ENCODE measurements around the gene TSHR.

Gene TSHR

DNA sequence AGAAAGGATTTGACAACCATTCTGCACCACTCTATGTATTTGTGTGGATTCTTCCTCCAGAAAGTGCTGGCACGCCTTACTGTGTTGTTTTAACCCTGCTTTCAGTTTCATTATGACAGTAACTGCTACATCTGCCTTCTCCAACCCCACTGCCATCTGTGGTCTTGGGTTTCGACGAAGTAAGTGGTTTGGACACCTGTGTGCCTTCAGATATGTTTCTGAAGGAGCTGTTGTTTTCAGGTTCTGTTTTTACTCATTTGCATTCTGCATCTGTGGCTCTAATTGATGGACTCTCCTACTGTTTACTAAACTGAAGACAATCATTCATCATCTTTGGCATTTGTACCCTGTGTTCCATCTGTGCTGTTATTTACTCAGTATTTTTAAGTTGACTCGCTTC is 4.1 kb downstream of the TSHR start:
- Histone ChIP-seq H3K27me3 (ENCODE audit: insufficient read depth, poor library complexity, severe bottlenecking) (peaks cover 10% of the 10 kb centered on the region), H3K4me3 (ENCODE audit: severe bottlenecking) (no peak overlapping the region), H3K9me3 (ENCODE audit: severe bottlenecking) (no peaks in the 10 kb centered on the region), H3K27ac (ENCODE audit: poor library complexity, severe bottlenecking) (no peak overlapping the region), H3K4me1 (ENCODE audit: insufficient read depth, poor library complexity, severe bottlenecking) (no peaks in the 10 kb centered on the region), H3K36me3 (ENCODE audit: low read depth) (no peaks in the 10 kb centered on the region)
- DNase-seq (ENCODE audit: low spot score) (no peak), ATAC-seq (ENCODE audit: low read depth) (no peak)
- TF ChIP-seq, protein P1, sequence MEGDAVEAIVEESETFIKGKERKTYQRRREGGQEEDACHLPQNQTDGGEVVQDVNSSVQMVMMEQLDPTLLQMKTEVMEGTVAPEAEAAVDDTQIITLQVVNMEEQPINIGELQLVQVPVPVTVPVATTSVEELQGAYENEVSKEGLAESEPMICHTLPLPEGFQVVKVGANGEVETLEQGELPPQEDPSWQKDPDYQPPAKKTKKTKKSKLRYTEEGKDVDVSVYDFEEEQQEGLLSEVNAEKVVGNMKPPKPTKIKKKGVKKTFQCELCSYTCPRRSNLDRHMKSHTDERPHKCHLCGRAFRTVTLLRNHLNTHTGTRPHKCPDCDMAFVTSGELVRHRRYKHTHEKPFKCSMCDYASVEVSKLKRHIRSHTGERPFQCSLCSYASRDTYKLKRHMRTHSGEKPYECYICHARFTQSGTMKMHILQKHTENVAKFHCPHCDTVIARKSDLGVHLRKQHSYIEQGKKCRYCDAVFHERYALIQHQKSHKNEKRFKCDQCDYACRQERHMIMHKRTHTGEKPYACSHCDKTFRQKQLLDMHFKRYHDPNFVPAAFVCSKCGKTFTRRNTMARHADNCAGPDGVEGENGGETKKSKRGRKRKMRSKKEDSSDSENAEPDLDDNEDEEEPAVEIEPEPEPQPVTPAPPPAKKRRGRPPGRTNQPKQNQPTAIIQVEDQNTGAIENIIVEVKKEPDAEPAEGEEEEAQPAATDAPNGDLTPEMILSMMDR (IDR thresholded peaks at IDR 0.05; ENCODE audit: poor library complexity, severe bottlenecking), result no peak

DNA sequence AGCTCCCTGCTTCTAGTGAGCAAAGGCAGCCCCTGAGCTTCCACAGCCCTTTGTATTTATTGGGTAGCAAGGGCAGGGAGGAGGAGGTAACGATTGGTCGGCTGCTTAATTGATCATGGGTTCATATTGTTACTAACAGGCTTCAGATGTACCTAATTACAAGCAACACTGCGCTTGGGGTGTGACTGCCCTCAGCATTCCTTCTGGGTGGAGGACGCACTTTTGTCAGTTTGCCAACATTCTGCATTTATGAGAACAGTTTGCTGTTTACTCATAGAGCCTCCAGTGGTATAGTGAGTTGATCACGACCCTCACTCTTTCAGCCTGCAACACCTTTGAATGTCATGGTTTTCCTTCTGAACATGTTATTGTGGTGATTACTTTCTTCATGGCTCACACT is 9.6 kb downstream of the TSHR start:
- no peak overlapping the region for H3K27ac ChIP-seq (ENCODE audit: poor library complexity, severe bottlenecking)
- no peak overlapping the region for H3K4me3 ChIP-seq (ENCODE audit: severe bottlenecking)
- DNase-seq (ENCODE audit: low spot score) (no peak), ATAC-seq (ENCODE audit: low read depth) (no peak)
- H3K4me1 ChIP-seq (ENCODE audit: insufficient read depth, poor library complexity, severe bottlenecking), result no peaks in the 10 kb centered on the region
- no peaks in the 10 kb centered on the region for H3K27me3 ChIP-seq (ENCODE audit: insufficient read depth, poor library complexity, severe bottlenecking)
- H3K36me3 ChIP-seq (ENCODE audit: low read depth), result no peaks in the 10 kb centered on the region
- no peaks in the 10 kb centered on the region for H3K9me3 ChIP-seq (ENCODE audit: severe bottlenecking)
- TF ChIP-seq, protein P1 (IDR thresholded peaks at IDR 0.05; ENCODE audit: poor library complexity, severe bottlenecking), result no peak

DNA sequence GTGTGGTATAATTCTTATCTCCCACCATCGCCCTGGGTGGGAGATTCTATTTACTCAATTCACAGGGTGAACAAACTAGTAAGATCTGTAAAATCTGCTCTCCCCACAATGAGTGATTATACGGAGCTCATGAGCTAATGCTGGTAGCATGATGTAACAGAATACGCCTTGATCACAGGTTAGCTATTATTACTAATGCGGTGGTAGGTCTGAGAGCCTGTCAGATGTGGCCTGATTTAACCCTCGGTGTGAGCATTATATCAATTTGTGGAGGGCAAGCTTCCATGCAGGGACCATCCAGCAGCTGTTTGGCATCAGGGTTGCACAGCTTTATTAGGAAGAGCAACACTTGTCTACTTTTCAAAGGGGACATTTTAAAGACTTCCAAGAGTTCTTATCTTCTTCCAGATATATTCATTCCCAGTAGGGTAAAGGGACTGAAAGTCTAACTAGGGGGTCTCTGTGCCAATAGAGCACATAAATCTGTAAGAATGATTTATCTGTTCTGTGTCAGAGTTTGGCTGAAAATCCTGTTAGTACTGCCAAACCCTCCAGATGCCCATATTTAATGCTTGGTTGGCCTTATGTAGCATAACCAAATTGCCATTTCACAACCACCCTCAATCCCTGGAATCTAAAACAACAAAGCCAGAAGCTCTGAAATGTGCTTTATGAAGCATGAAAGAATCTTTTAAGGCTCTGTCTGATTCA is 18.7 kb downstream of the TSHR start:
- H3K27me3 ChIP-seq (ENCODE audit: insufficient read depth, poor library complexity, severe bottlenecking), result peaks cover 27% of the 10 kb centered on the region
- ATAC-seq (ENCODE audit: low read depth), result peak; percentile 17; the same call in 1 of the 3 replicates
- H3K27ac ChIP-seq (ENCODE audit: poor library complexity, severe bottlenecking), result no peak overlapping the region
- H3K36me3 ChIP-seq (ENCODE audit: low read depth), result no peaks in the 10 kb centered on the region
- DNase-seq (ENCODE audit: low spot score), result no peak
- H3K9me3 ChIP-seq (ENCODE audit: severe bottlenecking), result no peaks in the 10 kb centered on the region
- no peak overlapping the region for H3K4me3 ChIP-seq (ENCODE audit: severe bottlenecking)
- TF ChIP-seq, protein P1 (IDR thresholded peaks at IDR 0.05; ENCODE audit: poor library complexity, severe bottlenecking), result no peak
- H3K4me1 ChIP-seq (ENCODE audit: insufficient read depth, poor library complexity, severe bottlenecking), result no peaks in the 10 kb centered on the region

DNA sequence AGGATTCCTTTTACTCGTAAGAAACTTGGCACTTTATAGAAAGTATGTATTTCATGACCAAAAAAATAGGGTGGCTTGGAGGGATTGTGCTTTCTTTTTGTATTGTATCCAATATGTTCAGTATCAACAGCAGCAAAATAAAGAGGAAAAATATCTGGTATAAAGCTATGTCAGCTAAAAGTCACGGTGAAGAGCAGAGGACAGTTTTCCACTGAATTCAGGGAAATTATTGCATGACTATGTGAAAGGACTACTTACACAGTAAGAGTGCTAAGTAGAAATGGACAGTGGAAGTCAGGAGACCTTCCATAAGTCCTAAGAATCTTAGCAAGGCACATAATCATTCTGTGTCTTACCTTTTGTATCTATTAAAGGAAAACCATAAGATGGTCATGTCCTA is 19.3 kb downstream of the TSHR start:
- Histone ChIP-seq H3K27ac (ENCODE audit: poor library complexity, severe bottlenecking) (no peak overlapping the region), H3K4me3 (ENCODE audit: severe bottlenecking) (no peak overlapping the region), H3K27me3 (ENCODE audit: insufficient read depth, poor library complexity, severe bottlenecking) (peaks cover 27% of the 10 kb centered on the region), H3K36me3 (ENCODE audit: low read depth) (no peaks in the 10 kb centered on the region), H3K9me3 (ENCODE audit: severe bottlenecking) (no peaks in the 10 kb centered on the region), H3K4me1 (ENCODE audit: insufficient read depth, poor library complexity, severe bottlenecking) (no peaks in the 10 kb centered on the region)
- ATAC-seq (ENCODE audit: low read depth) (no peak), DNase-seq (ENCODE audit: low spot score) (no peak)
- TF ChIP-seq, protein P1 (IDR thresholded peaks at IDR 0.05; ENCODE audit: poor library complexity, severe bottlenecking), result no peak

DNA sequence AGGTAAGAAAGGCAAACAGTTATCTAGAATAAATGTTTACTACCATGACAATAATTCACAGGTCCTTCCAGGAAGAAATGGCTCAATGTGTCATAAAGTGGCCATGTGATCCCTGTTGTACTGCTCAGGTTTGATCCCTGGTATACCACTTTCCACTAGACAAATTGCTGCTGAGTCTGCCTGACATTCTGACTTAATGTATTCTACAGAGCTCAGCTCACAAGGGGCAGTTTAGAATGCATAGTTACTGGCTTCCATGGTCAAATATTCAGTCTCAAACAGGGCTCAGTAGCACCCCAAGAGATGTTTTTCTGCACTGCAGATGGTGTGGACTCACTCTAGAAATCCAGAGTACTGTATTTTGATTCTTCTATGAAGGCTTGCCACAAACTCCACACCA is 21.8 kb downstream of the TSHR start:
- Histone ChIP-seq H3K27me3 (ENCODE audit: insufficient read depth, poor library complexity, severe bottlenecking) (peaks cover 33% of the 10 kb centered on the region), H3K4me1 (ENCODE audit: insufficient read depth, poor library complexity, severe bottlenecking) (no peaks in the 10 kb centered on the region), H3K36me3 (ENCODE audit: low read depth) (no peaks in the 10 kb centered on the region), H3K27ac (ENCODE audit: poor library complexity, severe bottlenecking) (no peak overlapping the region), H3K4me3 (ENCODE audit: severe bottlenecking) (no peak overlapping the region), H3K9me3 (ENCODE audit: severe bottlenecking) (no peaks in the 10 kb centered on the region)
- TF ChIP-seq, protein P1 (IDR thresholded peaks at IDR 0.05; ENCODE audit: poor library complexity, severe bottlenecking), result no peak
- DNase-seq (ENCODE audit: low spot score) (no peak), ATAC-seq (ENCODE audit: low read depth) (0 out of 3 replicates have a peak, but pooled peaks have one; percentile 26)

All from RWPE2 (cell line).